HFFc6 (cell line): ENCODE results near the gene LSP1. TPM values are rescaled to one million over a fixed set of nuclear protein-coding genes. Genes with fewer than 3 reads are reported as not detected.
"Not testable (repeated sequence)": the region's sequence is repeated elsewhere in the genome, so short reads cannot be mapped to it uniquely, and the experiment has no call there.

Experiments used
- DNase-seq: peaks from one replicate; pipeline ENCODE4 v3.0.0-alpha.2; 2018
- H3K27ac Mint-ChIP-seq: 2 replicates; pipeline ENCODE4 v1.8.0; 2020; ENCODE audit warnings: mild to moderate bottlenecking, mixed read lengths
- H3K27me3 Mint-ChIP-seq: 2 replicates; pipeline ENCODE4 v1.8.0; 2021; ENCODE audit warnings: mild to moderate bottlenecking, moderate library complexity, mixed read lengths; ENCODE audit not compliant: insufficient read depth
- H3K36me3 Mint-ChIP-seq: 2 replicates; pipeline ENCODE4 v1.8.0; 2021; ENCODE audit warnings: low read depth, mixed read lengths
- H3K4me1 Mint-ChIP-seq: 2 replicates; pipeline ENCODE4 v1.8.0; 2020; ENCODE audit warnings: low read depth, mixed read lengths
- H3K4me3 Mint-ChIP-seq: 2 replicates; pipeline ENCODE4 v1.8.0; 2020; ENCODE audit warnings: mild to moderate bottlenecking, moderate library complexity, mixed read lengths
- H3K9me3 Mint-ChIP-seq: 2 replicates; pipeline ENCODE4 v1.8.0; 2020; ENCODE audit warnings: mild to moderate bottlenecking, mixed read lengths
- CTCF ChIP-seq: fragments of 200-600 bp; sonication (generic); IDR thresholded peaks from 2 replicates; pipeline ENCODE4 v1.5.0; 2021; ENCODE audit warnings: antibody characterized with exemption, mild to moderate bottlenecking
- total RNA-seq, 6 experiments: library from RNA; stranded (reverse); fragmentation: NEBNext Ultra II Directional; extraction: Animal tissue kit (Norgen Biotek cat#: 25700); gene quantifications; 2 replicates in 1 of 6; 3 replicates in 5 of 6; pipeline ENCODE4 v1.2.3, GENCODE V29; 2021

Gene LSP1
- total RNA-seq, 6 experiments from 2014 or later, result 0.18 to 2.6 (median 0.27) TPM; not detected in 2

GRCh38 chr11:1812274-1812673 lies 40.6 kb upstream of the LSP1 start:
- Mint-ChIP-seq H3K27me3 (peaks cover 62% of the 10 kb centered on the region), H3K9me3 (peaks cover 9% of the 10 kb centered on the region; the same call in 1 of the 2 replicates), H3K27ac (no peak overlapping the region), H3K4me1 (no peaks in the 10 kb centered on the region), H3K36me3 (no peaks in the 10 kb centered on the region), H3K4me3 (no peak overlapping the region)
- DNase-seq, result no peak
- TF ChIP-seq CTCF, result no peak

- peaks cover 57% of the 10 kb centered on the region for H3K27me3 Mint-ChIP-seq
- H3K4me1 Mint-ChIP-seq, result no peaks in the 10 kb centered on the region
- no peak overlapping the region for H3K4me3 Mint-ChIP-seq
- H3K27ac Mint-ChIP-seq, result no peak overlapping the region
- H3K36me3 Mint-ChIP-seq, result no peaks in the 10 kb centered on the region
- H3K9me3 Mint-ChIP-seq, result peaks cover 9% of the 10 kb centered on the region; the same call in 1 of the 2 replicates
- no peak for TF ChIP-seq CTCF
- no peak for DNase-seq
Measured at GRCh38 chr11:1812801-1813200, 40.1 kb upstream of the LSP1 start.

- H3K9me3 Mint-ChIP-seq, DNase-seq, H3K27ac Mint-ChIP-seq, H3K4me1 Mint-ChIP-seq, H3K4me3 Mint-ChIP-seq, H3K36me3 Mint-ChIP-seq: not testable (repeated sequence)
- H3K27me3 Mint-ChIP-seq, result peaks cover 54% of the 10 kb centered on the region
Measured at GRCh38 chr11:1813356-1813755, 39.5 kb upstream of the LSP1 start.

- TF ChIP-seq CTCF, result no peak
- DNase-seq, result no peak
- peaks cover 9% of the 10 kb centered on the region for H3K9me3 Mint-ChIP-seq
- no peaks in the 10 kb centered on the region for H3K4me1 Mint-ChIP-seq
- H3K36me3 Mint-ChIP-seq, result no peaks in the 10 kb centered on the region
- peaks cover 49% of the 10 kb centered on the region for H3K27me3 Mint-ChIP-seq
- H3K27ac Mint-ChIP-seq, result no peak overlapping the region
- H3K4me3 Mint-ChIP-seq, result no peak overlapping the region
Measured at GRCh38 chr11:1814691-1815090, 38.2 kb upstream of the LSP1 start.

- no peak for DNase-seq
- no peak overlapping the region for H3K4me3 Mint-ChIP-seq
- H3K9me3 Mint-ChIP-seq, result peaks cover 9% of the 10 kb centered on the region
- TF ChIP-seq CTCF, result no peak
- H3K4me1 Mint-ChIP-seq, result peaks cover 3% of the 10 kb centered on the region; the same call in 1 of the 2 replicates
- H3K27me3 Mint-ChIP-seq, result peaks cover 50% of the 10 kb centered on the region
- H3K27ac Mint-ChIP-seq, result no peak overlapping the region
- H3K36me3 Mint-ChIP-seq, result no peaks in the 10 kb centered on the region
Measured at GRCh38 chr11:1815311-1815710, 37.6 kb upstream of the LSP1 start.

GRCh38 chr11:1815751-1816150 lies 37.1 kb upstream of the LSP1 start:
- Mint-ChIP-seq H3K36me3 (no peaks in the 10 kb centered on the region), H3K4me1 (peaks cover 7% of the 10 kb centered on the region; the same call in 1 of the 2 replicates), H3K27ac (no peak overlapping the region), H3K4me3 (no peak overlapping the region), H3K9me3 (peaks cover 9% of the 10 kb centered on the region), H3K27me3 (peaks cover 51% of the 10 kb centered on the region)
- no peak for DNase-seq
- TF ChIP-seq CTCF, result no peak
